Panc1 (cell line): ENCODE measurements around the gene ADD1.

ENCODE experiments used
- CTCF ChIP-seq: fragments of 450-650 bp; IDR thresholded peaks from 2 replicates; pipeline ENCODE4 v1.5.1; 2017; ENCODE audit warnings: mild to moderate bottlenecking
- TF ChIP-seq, protein P1 (sequence below), 2 experiments: IDR thresholded peaks; 2 replicates each; pipeline ENCODE4 v1.6.1; 2011 to 2012; ENCODE audit warnings: low read depth in 2 of 2, control low read depth in 1 of 2, low read length in 1 of 2, mild to moderate bottlenecking in 1 of 2, moderate library complexity in 1 of 2; ENCODE audit not compliant: insufficient read depth in 1 of 2

DNA sequence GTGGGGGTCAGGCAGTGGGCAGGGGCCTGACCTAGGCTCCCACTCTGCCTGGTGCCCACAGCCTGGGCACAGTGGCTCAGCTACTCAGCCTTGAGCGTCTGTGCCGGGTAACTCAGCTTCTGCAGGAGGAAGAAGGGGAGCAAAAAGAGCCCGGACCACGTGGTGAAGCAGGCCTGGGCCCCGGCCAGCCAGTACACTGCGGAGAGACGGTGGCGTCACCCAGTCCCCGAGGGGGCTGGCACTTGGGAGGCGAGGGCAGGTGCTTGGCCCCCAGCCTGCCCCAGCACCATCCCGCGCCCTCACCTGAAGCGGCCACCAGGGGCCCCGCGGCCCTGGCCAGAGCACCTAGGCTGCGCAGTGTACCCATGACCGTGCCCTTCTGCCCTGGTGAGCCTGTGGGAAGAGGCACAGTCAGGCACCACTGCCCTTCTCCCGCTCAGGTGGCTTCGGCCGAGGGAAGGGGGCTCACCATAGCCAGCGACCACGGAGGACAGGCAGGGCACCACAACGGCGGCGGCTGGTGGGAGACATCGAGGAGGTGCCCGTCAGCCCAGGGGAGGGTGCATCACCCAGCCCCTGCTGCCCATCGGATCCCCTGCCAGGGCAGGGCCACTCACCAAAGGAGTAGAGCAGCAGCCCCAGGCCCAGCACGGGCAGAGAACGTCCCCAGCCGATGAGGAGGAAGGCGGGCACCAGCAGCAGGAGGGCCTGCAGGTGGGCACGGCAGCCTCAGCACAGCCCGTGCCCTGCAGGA lies 87.3 kb downstream of the ADD1 start:
- TF ChIP-seq CTCF = no peak
- TF ChIP-seq, protein P1, sequence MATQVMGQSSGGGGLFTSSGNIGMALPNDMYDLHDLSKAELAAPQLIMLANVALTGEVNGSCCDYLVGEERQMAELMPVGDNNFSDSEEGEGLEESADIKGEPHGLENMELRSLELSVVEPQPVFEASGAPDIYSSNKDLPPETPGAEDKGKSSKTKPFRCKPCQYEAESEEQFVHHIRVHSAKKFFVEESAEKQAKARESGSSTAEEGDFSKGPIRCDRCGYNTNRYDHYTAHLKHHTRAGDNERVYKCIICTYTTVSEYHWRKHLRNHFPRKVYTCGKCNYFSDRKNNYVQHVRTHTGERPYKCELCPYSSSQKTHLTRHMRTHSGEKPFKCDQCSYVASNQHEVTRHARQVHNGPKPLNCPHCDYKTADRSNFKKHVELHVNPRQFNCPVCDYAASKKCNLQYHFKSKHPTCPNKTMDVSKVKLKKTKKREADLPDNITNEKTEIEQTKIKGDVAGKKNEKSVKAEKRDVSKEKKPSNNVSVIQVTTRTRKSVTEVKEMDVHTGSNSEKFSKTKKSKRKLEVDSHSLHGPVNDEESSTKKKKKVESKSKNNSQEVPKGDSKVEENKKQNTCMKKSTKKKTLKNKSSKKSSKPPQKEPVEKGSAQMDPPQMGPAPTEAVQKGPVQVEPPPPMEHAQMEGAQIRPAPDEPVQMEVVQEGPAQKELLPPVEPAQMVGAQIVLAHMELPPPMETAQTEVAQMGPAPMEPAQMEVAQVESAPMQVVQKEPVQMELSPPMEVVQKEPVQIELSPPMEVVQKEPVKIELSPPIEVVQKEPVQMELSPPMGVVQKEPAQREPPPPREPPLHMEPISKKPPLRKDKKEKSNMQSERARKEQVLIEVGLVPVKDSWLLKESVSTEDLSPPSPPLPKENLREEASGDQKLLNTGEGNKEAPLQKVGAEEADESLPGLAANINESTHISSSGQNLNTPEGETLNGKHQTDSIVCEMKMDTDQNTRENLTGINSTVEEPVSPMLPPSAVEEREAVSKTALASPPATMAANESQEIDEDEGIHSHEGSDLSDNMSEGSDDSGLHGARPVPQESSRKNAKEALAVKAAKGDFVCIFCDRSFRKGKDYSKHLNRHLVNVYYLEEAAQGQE (IDR thresholded peaks at IDR 0.05; ENCODE audit: insufficient read depth in 1 of 2, low read depth in 2 of 2, low read length in 1 of 2) = no peak
